GM21786 (cell line): Measurements from ENCODE around the gene PSMB7.

Source experiments
- ATAC-seq: cut with Tn5 transposase; IDR thresholded peaks from one replicate; pipeline ENCODE4 v1.9.1; 2021; ENCODE audit not compliant: unreplicated experiment

Gene PSMB7

DNA sequence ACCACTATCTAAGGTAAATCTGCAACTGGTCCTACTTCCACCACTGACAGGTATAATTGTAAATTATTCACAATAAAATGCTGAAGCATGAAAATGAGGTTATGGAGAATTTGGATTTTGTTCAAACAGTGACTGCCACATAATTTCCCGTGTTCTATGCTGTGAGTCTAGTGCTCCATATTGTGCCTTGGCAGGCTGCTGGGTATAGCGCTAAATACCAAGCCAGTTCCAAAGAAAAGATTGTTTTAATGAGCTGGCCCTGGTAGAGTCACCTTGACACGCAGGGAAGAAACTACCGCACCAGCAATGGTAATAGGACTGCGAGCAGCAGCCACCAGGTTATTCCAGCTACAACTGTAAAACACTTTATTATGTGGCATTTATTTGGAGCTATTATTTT is 30.4 kb downstream of the PSMB7 start:
- ATAC-seq: no peak

GRCh38 chr9:124384210-124384609 is 31.0 kb downstream of the PSMB7 start:
- no peak for ATAC-seq

DNA sequence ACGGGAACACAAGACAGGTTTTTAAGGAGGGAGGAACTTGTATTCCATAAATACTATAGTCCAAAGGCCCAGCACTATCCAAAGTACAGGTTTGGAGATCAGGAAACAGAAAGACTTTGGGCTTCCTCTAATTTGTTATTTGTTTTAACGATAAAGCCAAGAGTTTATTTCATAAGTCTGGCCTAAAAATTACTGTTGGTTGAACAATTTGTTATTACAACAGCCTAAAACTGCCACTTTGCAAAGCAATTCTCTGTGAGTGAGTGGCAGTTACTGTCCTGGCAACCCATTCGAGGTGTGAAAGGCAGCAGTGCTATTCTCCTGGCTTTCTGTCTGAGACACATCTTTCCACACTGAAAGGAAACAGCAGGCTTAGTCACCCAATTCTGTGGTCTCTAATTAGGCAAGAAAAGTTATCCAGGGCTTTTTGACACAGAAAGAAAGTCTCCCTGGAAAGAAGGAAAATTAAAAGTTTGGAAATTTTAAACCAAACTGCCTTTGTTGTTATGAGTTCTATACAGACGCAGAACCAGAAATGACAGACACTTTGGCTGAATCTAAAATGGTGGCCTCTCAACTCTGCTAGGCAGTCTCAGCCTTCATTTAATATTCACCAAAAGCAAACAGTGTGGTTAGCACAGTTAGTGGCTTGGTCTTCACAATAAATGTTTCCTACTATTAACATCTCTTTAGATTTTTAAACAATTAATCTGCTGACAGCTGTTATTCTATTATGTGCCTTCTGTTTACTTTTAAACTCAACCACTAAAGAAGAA is 33.9 kb downstream of the PSMB7 start:
- ATAC-seq: no peak

DNA sequence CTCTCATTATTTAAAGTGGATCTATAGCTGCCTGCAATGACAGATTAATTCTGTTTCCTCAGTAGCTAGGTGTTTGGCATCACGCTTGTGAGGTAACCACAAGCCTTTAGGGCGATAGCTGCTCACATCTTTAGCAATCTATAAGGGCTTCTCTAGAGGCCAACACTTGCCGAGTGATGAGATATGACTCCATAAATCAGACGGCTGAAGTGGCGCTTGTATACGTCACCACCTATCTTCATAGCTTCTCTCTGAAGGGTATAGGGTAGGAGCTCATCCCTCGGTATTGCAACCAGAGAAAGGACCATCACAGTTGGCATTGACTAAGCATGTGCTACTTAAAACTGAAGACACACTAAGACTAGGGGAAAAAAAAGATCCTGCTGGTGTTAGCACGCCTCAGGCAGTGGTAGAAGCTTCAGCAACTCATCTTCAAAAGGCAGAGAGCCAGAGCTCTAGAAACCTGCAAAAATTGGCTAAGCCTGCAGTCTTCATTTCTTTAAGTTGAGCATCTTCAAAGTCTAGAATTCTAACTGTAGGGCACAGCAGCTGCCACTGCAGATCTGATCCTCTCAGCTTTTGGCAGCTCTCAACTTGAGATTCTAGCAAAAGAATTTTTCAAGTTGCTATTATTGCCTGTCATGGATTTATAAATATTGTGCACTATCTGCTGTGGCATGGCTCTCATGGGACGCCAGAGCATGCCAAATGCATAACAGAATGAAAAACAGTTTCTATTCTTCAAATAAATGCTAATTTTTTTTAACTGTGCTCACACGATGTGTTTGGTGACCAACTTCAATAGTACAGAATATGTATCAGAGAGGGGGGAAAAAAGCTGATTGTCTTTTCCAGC is 37.5 kb downstream of the PSMB7 start:
- ATAC-seq: no peak

- ATAC-seq: no peak
These were observed 38.9 kb downstream of the PSMB7 start for GRCh38 chr9:124376329-124376728.

DNA sequence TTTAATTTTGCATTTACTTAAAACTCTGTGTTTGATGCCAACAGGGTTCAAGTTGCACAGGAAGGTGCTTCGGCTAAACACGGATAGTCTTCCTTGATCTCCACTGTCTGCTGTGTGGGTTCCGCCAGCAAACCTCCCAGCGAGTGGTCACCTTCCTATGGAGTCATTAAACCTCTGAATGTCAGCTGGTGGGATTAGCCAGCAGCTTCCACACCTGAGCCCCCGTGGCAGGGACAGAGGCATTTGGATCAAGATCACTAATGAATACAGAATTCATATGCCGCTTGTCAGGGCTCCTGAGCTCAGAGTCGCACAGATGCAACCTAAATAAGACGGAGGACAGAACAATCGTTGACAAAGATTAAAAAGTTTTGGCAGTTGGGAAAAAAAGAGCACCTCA is 39.5 kb downstream of the PSMB7 start:
- no peak for ATAC-seq

GRCh38 chr9:124373851-124374250 is 41.4 kb downstream of the PSMB7 start:
- ATAC-seq: no peak

DNA sequence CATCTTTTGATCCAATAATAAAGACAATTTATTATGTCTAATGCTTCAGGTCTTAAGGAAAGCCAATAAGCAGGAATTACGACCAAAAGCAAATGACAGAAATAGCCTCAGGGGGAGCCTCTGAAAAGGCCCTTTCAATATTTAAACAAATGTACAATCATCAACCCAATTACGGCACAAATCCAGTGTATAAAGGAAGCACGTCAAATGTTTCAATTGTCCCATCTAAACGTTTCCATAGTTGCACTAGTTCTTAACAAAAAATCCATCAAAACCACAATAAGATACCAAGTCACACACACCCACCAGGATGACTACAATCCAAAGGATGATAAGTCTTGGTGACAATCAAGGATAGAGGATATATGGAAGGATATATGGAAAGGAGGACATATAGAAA is 41.9 kb downstream of the PSMB7 start:
- no peak for ATAC-seq

- ATAC-seq: no peak
These were observed 43.2 kb downstream of the PSMB7 start for GRCh38 chr9:124372038-124372437.

DNA sequence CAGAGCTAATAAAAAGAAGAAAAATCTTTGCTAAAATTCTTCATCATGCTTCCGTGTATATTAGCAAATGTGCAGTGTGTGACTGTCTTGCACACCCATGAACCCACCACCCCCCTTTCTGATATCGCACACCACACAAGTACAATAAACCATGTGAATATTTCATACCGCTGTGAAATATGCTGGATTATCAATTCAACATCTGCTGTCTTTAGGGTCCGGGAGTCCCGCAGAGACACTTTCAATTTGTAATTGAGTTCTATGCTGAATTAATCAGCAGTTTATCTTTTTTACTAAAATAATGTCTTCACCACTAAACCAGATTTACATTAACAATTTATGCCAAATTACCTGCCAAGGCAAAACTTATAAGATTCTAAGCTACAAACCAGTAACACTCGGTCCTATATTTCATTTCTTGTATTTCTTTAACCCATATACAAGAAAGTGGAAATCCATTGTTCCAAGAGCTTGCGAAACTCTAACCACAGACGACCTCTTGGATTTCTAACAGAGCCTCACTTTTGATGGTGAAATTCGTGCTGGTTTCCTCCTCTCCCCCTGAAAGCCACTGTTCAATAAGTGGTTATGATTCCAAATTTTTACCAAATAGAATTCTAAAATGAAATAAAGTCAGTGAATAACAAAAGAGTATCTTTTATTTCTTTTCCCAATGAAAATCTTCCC is 44.2 kb downstream of the PSMB7 start:
- ATAC-seq: no peak

GRCh38 chr9:124369231-124369797 is 45.9 kb downstream of the PSMB7 start:
- no peak for ATAC-seq

- no peak for ATAC-seq
These were observed 46.5 kb downstream of the PSMB7 start for GRCh38 chr9:124368692-124369091.

GRCh38 chr9:124366476-124367220 is 48.6 kb downstream of the PSMB7 start:
- no peak for ATAC-seq

GRCh38 chr9:124365036-124365435 is 50.2 kb downstream of the PSMB7 start:
- ATAC-seq: no peak

GRCh38 chr9:124364141-124364540 is 51.1 kb downstream of the PSMB7 start:
- ATAC-seq: no peak

DNA sequence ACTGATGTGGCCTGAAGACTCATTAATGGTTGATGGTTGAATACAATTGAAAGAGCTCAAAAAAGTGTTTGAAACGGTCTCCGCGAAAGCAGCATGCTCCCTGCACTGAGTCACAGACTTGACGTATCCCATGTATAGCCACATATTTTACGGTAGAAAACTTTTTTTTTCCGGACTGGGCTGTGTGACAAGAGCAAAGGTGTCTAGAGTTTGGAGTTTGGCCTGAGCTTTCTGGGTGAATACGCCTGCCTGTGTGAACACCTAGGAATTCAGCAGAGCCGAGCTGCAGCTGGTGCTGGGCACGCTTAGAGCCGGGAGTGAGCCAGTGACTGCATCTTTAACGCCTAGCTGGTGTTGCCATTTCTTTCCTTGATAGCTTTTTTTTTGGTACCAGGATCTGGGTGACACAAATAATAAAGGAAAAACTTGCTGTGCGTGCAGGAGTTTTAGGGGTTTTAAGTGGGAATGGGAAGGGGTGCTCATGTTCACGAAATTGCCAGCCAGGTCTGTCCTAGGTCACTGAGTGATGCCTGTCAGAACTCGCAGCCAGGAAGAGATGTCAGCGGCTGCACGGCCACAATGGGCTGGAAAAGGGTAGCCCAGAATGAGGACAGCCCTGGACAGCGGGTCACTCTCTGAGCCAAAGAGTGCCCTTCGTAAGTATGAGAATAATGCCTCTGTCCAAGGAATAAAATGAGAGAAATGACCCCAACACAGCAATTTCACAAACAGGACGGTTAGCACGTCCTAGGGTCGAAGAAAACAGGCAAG is 51.7 kb downstream of the PSMB7 start:
- no peak for ATAC-seq

- no peak for ATAC-seq
These were observed 54.1 kb downstream of the PSMB7 start for GRCh38 chr9:124361128-124361527.

DNA sequence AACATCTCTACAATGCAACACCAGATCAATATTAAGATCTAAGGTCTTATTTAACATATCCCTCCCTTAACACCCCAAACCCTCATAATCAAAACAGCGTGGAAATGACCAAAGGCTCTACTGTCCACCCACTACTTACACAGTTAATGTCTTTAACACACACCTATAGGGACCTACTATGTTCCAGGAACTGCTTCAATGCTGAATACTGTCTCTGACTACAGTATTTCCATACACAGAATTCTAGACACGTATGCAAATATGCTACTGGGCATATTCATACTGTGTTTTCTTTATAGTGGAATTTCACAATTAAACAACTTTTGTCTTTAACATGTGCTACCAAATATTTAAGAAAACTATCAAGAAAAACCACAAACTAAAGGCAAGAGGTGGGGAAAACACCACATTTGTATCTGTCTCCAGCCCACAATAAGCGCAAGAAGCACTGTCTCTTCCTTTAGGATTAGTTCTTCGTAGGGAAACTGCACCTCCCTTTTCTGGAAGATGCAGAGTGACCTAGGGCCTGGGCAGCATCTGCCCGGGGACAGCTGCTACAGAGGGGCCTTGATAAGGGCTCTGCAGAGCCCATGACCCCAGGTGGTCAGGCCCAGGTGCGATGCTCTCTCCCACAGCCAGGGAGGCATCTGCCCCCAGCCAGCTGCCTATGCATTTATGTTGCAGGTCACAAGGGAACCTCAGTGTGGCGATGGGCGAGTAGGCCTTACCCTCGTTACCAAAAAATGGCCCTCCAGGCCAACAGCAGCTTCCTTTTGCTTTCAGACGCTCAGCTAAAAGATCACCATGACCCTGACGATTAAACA is 55.2 kb downstream of the PSMB7 start:
- no peak for ATAC-seq

- no peak for ATAC-seq
These were observed 55.8 kb downstream of the PSMB7 start for GRCh38 chr9:124359426-124359825.
